ENCODE data around the gene MARCHF5. TPM values are rescaled to one million over a fixed set of nuclear protein-coding genes. Genes with fewer than 3 reads are reported as not detected.

MARCHF5 gene
- 63.8 to 66.1 TPM (median 65.9 TPM) in 3 replicates for total RNA-seq

GRCh38 chr10:92290837-92291615 lies at the start of gene MARCHF5, which contains the start of gene CPEB3:
MARCHF5 (plus strand) TSS chr10:92291167; CDS start chr10:92291495, 328 bp downstream.
CPEB3 (minus strand) TSS chr10:92291078; CDS start chr10:92240350, 50,728 bp downstream.
- peak; percentile 87 to 93 for DNase-seq (ENCODE audit: low spot score in 2 of 2, unreplicated experiment in 2 of 2)
- Mint-ChIP-seq H3K27ac (peak within 1 kb of the TSS; percentile 92), H3K27me3 (ENCODE audit: low read depth) (no peaks in the 10 kb centered on the region), H3K4me3 (peak within 1 kb of the TSS; percentile 92), H3K4me1 (peaks cover 21% of the 10 kb centered on the region), H3K36me3 (peaks cover 7% of the 10 kb centered on the region), H3K9me3 (no peaks in the 10 kb centered on the region)
- peak; percentile 83 for TF ChIP-seq CTCF (IDR thresholded peaks at IDR 0.05; ENCODE audit: unreplicated experiment)

DNA sequence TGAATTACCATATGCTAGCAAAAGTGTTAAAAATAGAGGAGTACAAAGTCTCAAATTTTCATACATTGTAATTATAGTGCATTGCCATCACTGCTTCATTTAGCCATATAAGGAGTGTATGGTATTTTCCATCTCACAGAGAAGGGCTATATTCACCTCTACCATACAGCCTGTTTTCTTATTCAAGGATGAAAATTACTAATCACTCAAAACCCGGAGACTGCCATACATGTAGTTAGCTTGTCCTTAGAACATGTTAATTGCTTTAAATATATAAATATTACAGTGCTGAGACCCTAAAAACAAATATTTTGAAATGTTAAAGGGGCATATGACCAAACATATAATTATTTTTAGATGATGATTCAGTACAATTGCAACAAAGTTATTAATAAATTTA lies 49.5 kb upstream of the MARCHF5 start:
- Mint-ChIP-seq H3K27me3 (ENCODE audit: low read depth) (peaks cover 25% of the 10 kb centered on the region), H3K4me1 (peaks cover 31% of the 10 kb centered on the region), H3K27ac (peak overlapping the region; percentile 83), H3K9me3 (no peaks in the 10 kb centered on the region), H3K4me3 (peak overlapping the region; percentile 77), H3K36me3 (peaks cover 5% of the 10 kb centered on the region)
- DNase-seq (ENCODE audit: low spot score in 2 of 2, unreplicated experiment in 2 of 2) = no peak
- TF ChIP-seq CTCF (IDR thresholded peaks at IDR 0.05; ENCODE audit: unreplicated experiment) = no peak

GRCh38 chr10:92242380-92242779 lies 48.6 kb upstream of the MARCHF5 start:
- Mint-ChIP-seq H3K27ac (no peak overlapping the region), H3K36me3 (peaks cover 5% of the 10 kb centered on the region), H3K9me3 (no peaks in the 10 kb centered on the region), H3K27me3 (ENCODE audit: low read depth) (peaks cover 20% of the 10 kb centered on the region), H3K4me1 (peaks cover 31% of the 10 kb centered on the region), H3K4me3 (peak overlapping the region; percentile 57)
- no peak for TF ChIP-seq CTCF (IDR thresholded peaks at IDR 0.05; ENCODE audit: unreplicated experiment)
- no peak for DNase-seq (ENCODE audit: low spot score in 2 of 2, unreplicated experiment in 2 of 2)

GRCh38 chr10:92242910-92243671 lies 47.9 kb upstream of the MARCHF5 start:
- Mint-ChIP-seq H3K36me3 (peaks cover 3% of the 10 kb centered on the region), H3K27me3 (ENCODE audit: low read depth) (peaks cover 13% of the 10 kb centered on the region), H3K9me3 (no peaks in the 10 kb centered on the region), H3K4me3 (peak overlapping the region; percentile 57), H3K27ac (peak overlapping the region; percentile 87), H3K4me1 (peaks cover 31% of the 10 kb centered on the region)
- no peak for TF ChIP-seq CTCF (IDR thresholded peaks at IDR 0.05; ENCODE audit: unreplicated experiment)
- peak in 1 of 2 experiments; percentile 48 for DNase-seq (ENCODE audit: low spot score in 2 of 2, unreplicated experiment in 2 of 2)

- H3K9me3 Mint-ChIP-seq = no peaks in the 10 kb centered on the region
- H3K27me3 Mint-ChIP-seq (ENCODE audit: low read depth) = peaks cover under 1% of the 10 kb centered on the region
- H3K4me1 Mint-ChIP-seq = peaks cover 22% of the 10 kb centered on the region
- no peak for DNase-seq (ENCODE audit: low spot score in 2 of 2, unreplicated experiment in 2 of 2)
- H3K36me3 Mint-ChIP-seq = no peaks in the 10 kb centered on the region
- no peak overlapping the region for H3K4me3 Mint-ChIP-seq
- H3K27ac Mint-ChIP-seq = peak overlapping the region; percentile 21
- no peak for TF ChIP-seq CTCF (IDR thresholded peaks at IDR 0.05; ENCODE audit: unreplicated experiment)
Observed at GRCh38 chr10:92244796-92245195, 46.2 kb upstream of the MARCHF5 start.
